Activated CD4-positive, alpha-beta T cell treated with anti-CD3 and anti-CD28 coated beads, Interleukin-10, Interleukin-2, amounts not matched to agents 100 ng/mL and 50 ng/mL, durations not matched to agents 16 hours and 8 hours (primary cell): ENCODE results near the gene APPBP2.
"Not testable (repeated sequence)": the region's sequence is repeated elsewhere in the genome, so short reads cannot be mapped to it uniquely, and the experiment has no call there.

Source experiments
- DNase-seq: peaks from one replicate; pipeline ENCODE4 v3.0.0-alpha.2; 2020

APPBP2 gene

GRCh38 chr17:60525685-60526514, at the start of gene APPBP2:
Gene APPBP2 (minus strand): TSS chr17:60526242. CDS start chr17:60525931, 311 bp downstream.
- peak; percentile 81 for DNase-seq

- no peak for DNase-seq
These were observed 47.4 kb upstream of the APPBP2 start for GRCh38 chr17:60573236-60574051.

GRCh38 chr17:60565233-60565632, 39.2 kb upstream of the APPBP2 start:
- DNase-seq: no peak

- no peak for DNase-seq
These were observed 37.7 kb upstream of the APPBP2 start for GRCh38 chr17:60563743-60564142.

- no peak for DNase-seq
These were observed 36.4 kb upstream of the APPBP2 start for GRCh38 chr17:60562421-60562820.

- DNase-seq: no peak
These were observed 34.8 kb upstream of the APPBP2 start for GRCh38 chr17:60560860-60561257.

- DNase-seq: no peak
These were observed 34.2 kb upstream of the APPBP2 start for GRCh38 chr17:60559995-60560859.

GRCh38 chr17:60559659-60559994, 33.6 kb upstream of the APPBP2 start:
- DNase-seq: no peak

- DNase-seq: no peak
These were observed 31.8 kb upstream of the APPBP2 start for GRCh38 chr17:60557805-60558204.

GRCh38 chr17:60555786-60556185, 29.7 kb upstream of the APPBP2 start:
- DNase-seq: no peak

- DNase-seq: no peak
These were observed 28.3 kb upstream of the APPBP2 start for GRCh38 chr17:60554377-60554788.

- DNase-seq: not testable (repeated sequence)
These were observed 26.2 kb upstream of the APPBP2 start for GRCh38 chr17:60552255-60552654.

GRCh38 chr17:60548990-60549389, 22.9 kb upstream of the APPBP2 start:
- no peak for DNase-seq

- no peak for DNase-seq
These were observed 19.6 kb upstream of the APPBP2 start for GRCh38 chr17:60545465-60546191.

- no peak for DNase-seq
These were observed 16.0 kb upstream of the APPBP2 start for GRCh38 chr17:60542071-60542470.

- DNase-seq: no peak
These were observed 14.4 kb upstream of the APPBP2 start for GRCh38 chr17:60540460-60540859.

GRCh38 chr17:60539807-60540206, 13.8 kb upstream of the APPBP2 start:
- no peak for DNase-seq

GRCh38 chr17:60538726-60539125, 12.7 kb upstream of the APPBP2 start:
- DNase-seq: no peak

GRCh38 chr17:60535382-60536279, 9.6 kb upstream of the APPBP2 start:
- DNase-seq: no peak

GRCh38 chr17:60534613-60535157, 8.6 kb upstream of the APPBP2 start:
- DNase-seq: no peak

- no peak for DNase-seq
These were observed 8.0 kb upstream of the APPBP2 start for GRCh38 chr17:60534010-60534555.
